Breast epithelium (tissue), 4 donors: Measurements from ENCODE around the gene EDDM13. TPM values are rescaled to one million over a fixed set of nuclear protein-coding genes. Genes with fewer than 3 reads are reported as not detected.

ENCODE experiments used
- DNase-seq, 2 donors: peaks; one replicate each; pipeline ENCODE4 v3.0.0-alpha.2; 2019; ENCODE audit warnings: low spot score in 2 of 2
- H3K27ac ChIP-seq, 2 donors: fragments of 200-600 bp; sonication (generic) in 1 of 2; one replicate each; pipeline ENCODE4 v1.5.1; 2016 to 2019; ENCODE audit warnings: mild to moderate bottlenecking in 1 of 2
- H3K27me3 ChIP-seq, 2 donors: fragments of 200-600 bp; sonication (generic) in 1 of 2; one replicate each; pipeline versions ENCODE4 v1.5.1 to v1.6.0; 2017 to 2019; ENCODE audit warnings: control low read depth in 1 of 2, mild to moderate bottlenecking in 1 of 2
- H3K36me3 ChIP-seq: fragments of 200-600 bp; one replicate; pipeline ENCODE4 v1.5.1; 2019
- H3K4me1 ChIP-seq, 2 donors: fragments of 200-600 bp; sonication (generic); one replicate each; pipeline ENCODE4 v1.5.1; 2016 to 2019; ENCODE audit warnings: control low read depth in 1 of 2
- H3K4me3 ChIP-seq, 3 donors: fragments of 200-600 bp; sonication (generic); 1 replicate in 2 of 3; 2 replicates in 1 of 3; pipeline ENCODE4 v1.5.1; 2016 to 2019; ENCODE audit warnings: mild to moderate bottlenecking in 3 of 3, moderate library complexity in 2 of 3
- H3K9me3 ChIP-seq, 2 donors: fragments of 200-600 bp; sonication (generic) in 1 of 2; one replicate each; pipeline ENCODE4 v1.5.1; 2016 to 2019; ENCODE audit warnings: control low read depth in 1 of 2
- POLR2A ChIP-seq: fragments of 450-650 bp; IDR thresholded peaks from one replicate; pipeline ENCODE4 v1.6.1; 2016; ENCODE audit warnings: antibody characterized with exemption, mild to moderate bottlenecking, moderate library complexity
- POLR2AphosphoS5 ChIP-seq, 3 donors: sonication (generic); formaldehyde crosslinking; IDR thresholded peaks; one replicate each; pipeline ENCODE4 v1.6.1; 2017; ENCODE audit warnings: antibody characterized with exemption in 3 of 3
- intact Hi-C: fragments of 100-400 bp; cut with DNase I; formaldehyde crosslinking; loops from one replicate; pipeline ENCODE4 v1.15.1; 2023; ENCODE audit warnings: low total_unique reads
- total RNA-seq, 3 donors: library from RNA; depleted of rRNA; stranded (reverse); fragments of >200 nt; gene quantifications; one replicate each; pipeline ENCODE4 v1.1.0, GENCODE V29; 2016
- TF ChIP-seq, protein P1 (sequence below), 3 donors: fragments of 450-650 bp; IDR thresholded peaks; one replicate each; pipeline ENCODE4 v1.5.1; 2016 to 2017; ENCODE audit warnings: antibody characterized with exemption in 3 of 3, mild to moderate bottlenecking in 3 of 3, moderate library complexity in 3 of 3

The EDDM13 gene
- total RNA-seq, 3 donors from 2014 or later, result 1.3 TPM; not detected in 2

GRCh38 chr19:56263319-56263718, 9.2 kb upstream of the EDDM13 start:
- DNase-seq, result no peak
- Histone ChIP-seq H3K9me3 (no peaks in the 10 kb centered on the region), H3K4me1 (no peaks in the 10 kb centered on the region), H3K36me3 (no peaks in the 10 kb centered on the region), H3K27me3 (no peaks in the 10 kb centered on the region), H3K4me3 (no peak overlapping the region), H3K27ac (no peak overlapping the region)
- intact Hi-C loops, result no loop called here
- TF ChIP-seq, protein P1, sequence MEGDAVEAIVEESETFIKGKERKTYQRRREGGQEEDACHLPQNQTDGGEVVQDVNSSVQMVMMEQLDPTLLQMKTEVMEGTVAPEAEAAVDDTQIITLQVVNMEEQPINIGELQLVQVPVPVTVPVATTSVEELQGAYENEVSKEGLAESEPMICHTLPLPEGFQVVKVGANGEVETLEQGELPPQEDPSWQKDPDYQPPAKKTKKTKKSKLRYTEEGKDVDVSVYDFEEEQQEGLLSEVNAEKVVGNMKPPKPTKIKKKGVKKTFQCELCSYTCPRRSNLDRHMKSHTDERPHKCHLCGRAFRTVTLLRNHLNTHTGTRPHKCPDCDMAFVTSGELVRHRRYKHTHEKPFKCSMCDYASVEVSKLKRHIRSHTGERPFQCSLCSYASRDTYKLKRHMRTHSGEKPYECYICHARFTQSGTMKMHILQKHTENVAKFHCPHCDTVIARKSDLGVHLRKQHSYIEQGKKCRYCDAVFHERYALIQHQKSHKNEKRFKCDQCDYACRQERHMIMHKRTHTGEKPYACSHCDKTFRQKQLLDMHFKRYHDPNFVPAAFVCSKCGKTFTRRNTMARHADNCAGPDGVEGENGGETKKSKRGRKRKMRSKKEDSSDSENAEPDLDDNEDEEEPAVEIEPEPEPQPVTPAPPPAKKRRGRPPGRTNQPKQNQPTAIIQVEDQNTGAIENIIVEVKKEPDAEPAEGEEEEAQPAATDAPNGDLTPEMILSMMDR (IDR thresholded peaks at IDR 0.05), result no peak
- TF ChIP-seq POLR2A, result no peak
- no peak for TF ChIP-seq POLR2AphosphoS5 (IDR thresholded peaks at IDR 0.05)

DNA sequence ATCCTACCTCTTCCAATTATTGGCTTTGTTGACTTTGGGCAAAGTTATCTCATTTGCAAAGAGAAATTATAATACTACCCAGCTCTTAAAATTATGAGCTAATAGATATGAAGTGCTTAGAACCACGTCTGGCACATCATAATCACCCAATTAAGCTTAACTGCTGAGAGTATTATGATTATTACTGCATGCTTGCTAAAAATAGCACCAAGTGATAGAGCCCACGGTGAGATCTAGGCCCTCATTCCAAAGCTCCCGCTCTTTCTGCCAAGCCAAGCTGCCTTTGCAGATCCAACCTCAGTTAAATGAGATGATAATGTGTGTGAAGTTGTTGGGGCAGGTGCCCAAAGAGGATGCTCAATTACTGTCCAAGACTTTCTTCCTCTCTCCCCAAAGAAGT, 6.5 kb upstream of the EDDM13 start:
- Histone ChIP-seq H3K27ac (no peak overlapping the region), H3K9me3 (no peaks in the 10 kb centered on the region), H3K4me3 (no peak overlapping the region), H3K4me1 (no peaks in the 10 kb centered on the region), H3K36me3 (no peaks in the 10 kb centered on the region), H3K27me3 (no peaks in the 10 kb centered on the region)
- TF ChIP-seq POLR2A, result no peak
- TF ChIP-seq, protein P1 (IDR thresholded peaks at IDR 0.05), result no peak
- no peak for DNase-seq
- intact Hi-C loops, result no loop called here

GRCh38 chr19:56269348-56269747, 3.2 kb upstream of the EDDM13 start:
- H3K4me1 ChIP-seq, result no peaks in the 10 kb centered on the region
- intact Hi-C loops, result no loop called here
- TF ChIP-seq POLR2A (no peak), POLR2AphosphoS5 (IDR thresholded peaks at IDR 0.05) (no peak)
- TF ChIP-seq, protein P1 (IDR thresholded peaks at IDR 0.05), result no peak
- H3K9me3 ChIP-seq, result no peaks in the 10 kb centered on the region
- no peak overlapping the region for H3K4me3 ChIP-seq
- no peak for DNase-seq
- H3K36me3 ChIP-seq, result no peaks in the 10 kb centered on the region
- no peak overlapping the region for H3K27ac ChIP-seq
- H3K27me3 ChIP-seq, result no peaks in the 10 kb centered on the region

DNA sequence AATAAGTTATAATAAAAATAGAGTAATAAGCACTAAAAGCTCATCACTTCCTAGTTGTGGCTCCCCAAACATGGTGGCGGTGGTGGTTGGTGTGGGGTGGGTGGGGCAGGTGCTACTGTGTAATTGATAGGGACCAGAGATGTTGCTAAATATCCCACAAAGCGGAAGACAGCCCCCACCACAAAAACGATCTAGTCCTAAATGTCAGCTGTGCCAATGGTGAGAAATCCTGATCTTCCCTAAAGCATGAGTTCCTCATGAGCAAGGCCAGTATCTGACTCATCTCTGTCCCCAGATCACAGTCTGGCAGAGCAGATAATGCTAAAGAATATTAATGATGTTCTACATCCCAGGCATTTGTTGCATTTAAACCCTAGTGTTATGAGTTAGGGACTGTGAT, 1.9 kb upstream of the EDDM13 start:
- no peak overlapping the region for H3K27ac ChIP-seq
- no peak for TF ChIP-seq POLR2AphosphoS5 (IDR thresholded peaks at IDR 0.05)
- TF ChIP-seq, protein P1 (IDR thresholded peaks at IDR 0.05), result no peak
- TF ChIP-seq POLR2A, result no peak
- no peaks in the 10 kb centered on the region for H3K36me3 ChIP-seq
- H3K4me1 ChIP-seq, result no peaks in the 10 kb centered on the region
- H3K9me3 ChIP-seq, result no peaks in the 10 kb centered on the region
- no peaks in the 10 kb centered on the region for H3K27me3 ChIP-seq
- H3K4me3 ChIP-seq, result no peak overlapping the region
- intact Hi-C loops, result no loop called here
- DNase-seq, result no peak

DNA sequence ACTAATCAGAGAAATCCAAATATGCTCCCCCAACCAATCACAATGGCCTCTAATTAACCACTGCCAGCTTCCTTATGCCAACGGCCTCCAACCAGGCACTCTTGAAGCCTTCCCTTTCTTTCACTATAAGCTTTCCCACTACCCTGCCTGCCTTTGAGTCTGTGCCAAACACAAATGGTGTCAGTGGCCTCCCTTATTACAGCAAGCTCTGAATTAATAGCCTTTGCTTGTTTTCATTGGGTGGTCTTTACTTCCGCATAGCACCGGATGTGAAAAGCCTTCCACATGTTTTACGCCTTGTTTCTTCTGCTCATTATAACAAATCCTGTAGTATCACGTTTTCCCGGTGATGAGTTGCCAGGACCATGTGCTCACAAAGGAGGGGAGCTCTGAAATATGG, 1.4 kb upstream of the EDDM13 start:
- TF ChIP-seq, protein P1 (IDR thresholded peaks at IDR 0.05), result no peak
- TF ChIP-seq POLR2AphosphoS5 (IDR thresholded peaks at IDR 0.05) (no peak), POLR2A (no peak)
- Histone ChIP-seq H3K27ac (no peak overlapping the region), H3K36me3 (no peaks in the 10 kb centered on the region), H3K9me3 (no peaks in the 10 kb centered on the region), H3K27me3 (no peaks in the 10 kb centered on the region), H3K4me3 (no peak overlapping the region), H3K4me1 (no peaks in the 10 kb centered on the region)
- intact Hi-C loops, result no loop called here
- DNase-seq, result no peak
